ENCODE results near the gene STK4.

The STK4 gene

DNA sequence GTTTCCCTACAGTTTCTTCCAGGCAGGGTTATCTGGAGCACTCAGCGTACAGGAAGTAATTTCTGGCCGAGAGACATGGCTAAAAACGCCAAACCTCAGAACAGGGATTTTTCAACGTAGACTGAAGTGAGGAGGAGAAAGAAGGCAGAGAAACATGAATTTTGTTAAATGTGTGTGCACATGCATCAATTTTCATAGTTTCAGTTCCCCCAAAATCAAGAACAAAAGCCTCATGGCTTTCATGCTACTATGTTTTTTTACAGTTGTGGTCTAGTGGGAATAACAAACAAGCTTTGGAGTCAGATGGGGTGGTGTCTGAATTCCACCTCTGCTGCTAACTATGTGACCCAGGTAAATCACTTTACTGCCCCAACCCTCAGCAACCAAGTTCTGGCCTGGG lies 11.0 kb upstream of the STK4 start:
- no peak for DNase-seq

DNA sequence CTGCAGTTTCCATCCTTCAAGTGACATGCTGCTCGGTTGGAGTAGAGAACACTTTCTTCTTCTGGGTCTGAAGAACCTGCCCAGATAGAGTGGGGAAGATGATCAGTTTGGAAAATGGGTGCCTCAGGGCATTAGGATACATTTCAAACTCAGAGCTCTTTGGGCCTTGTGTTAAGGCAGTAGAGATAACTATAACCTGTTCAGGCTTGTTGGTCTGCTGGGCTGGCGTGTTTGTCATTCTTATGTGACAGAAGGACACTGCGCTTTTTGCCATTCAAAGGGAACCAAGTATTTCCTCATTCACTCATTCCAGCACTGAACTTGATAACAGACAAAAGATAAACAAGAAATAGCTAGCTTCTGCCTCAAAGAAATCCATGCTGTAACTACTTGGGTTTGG lies 9.9 kb upstream of the STK4 start:
- no peak for DNase-seq

DNA sequence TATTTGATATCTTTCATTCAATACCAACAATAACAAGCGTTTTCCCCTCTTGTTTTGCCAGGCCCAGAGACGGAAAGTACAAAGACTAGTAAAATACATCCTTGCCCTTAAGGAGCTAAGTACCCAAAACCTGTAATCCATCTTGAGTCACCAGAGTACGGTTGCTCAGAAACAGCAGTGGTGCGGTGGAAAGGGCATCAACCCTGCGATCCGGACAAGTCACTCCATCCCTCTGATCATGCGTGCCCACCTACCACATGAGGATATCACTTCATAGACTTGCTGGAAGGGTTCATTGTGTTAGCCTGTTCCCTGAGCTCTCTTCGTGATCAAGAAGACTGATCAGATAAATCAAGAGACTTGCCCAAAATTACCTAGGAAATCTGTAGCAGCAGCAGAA lies 8.0 kb upstream of the STK4 start:
- DNase-seq, result no peak

- peak; percentile 32 for DNase-seq
Observed at GRCh38 chr20:44959082-44959637, 7.2 kb upstream of the STK4 start.

GRCh38 chr20:44959638-44960102 lies 6.6 kb upstream of the STK4 start:
- DNase-seq, result peak; percentile 83

DNA sequence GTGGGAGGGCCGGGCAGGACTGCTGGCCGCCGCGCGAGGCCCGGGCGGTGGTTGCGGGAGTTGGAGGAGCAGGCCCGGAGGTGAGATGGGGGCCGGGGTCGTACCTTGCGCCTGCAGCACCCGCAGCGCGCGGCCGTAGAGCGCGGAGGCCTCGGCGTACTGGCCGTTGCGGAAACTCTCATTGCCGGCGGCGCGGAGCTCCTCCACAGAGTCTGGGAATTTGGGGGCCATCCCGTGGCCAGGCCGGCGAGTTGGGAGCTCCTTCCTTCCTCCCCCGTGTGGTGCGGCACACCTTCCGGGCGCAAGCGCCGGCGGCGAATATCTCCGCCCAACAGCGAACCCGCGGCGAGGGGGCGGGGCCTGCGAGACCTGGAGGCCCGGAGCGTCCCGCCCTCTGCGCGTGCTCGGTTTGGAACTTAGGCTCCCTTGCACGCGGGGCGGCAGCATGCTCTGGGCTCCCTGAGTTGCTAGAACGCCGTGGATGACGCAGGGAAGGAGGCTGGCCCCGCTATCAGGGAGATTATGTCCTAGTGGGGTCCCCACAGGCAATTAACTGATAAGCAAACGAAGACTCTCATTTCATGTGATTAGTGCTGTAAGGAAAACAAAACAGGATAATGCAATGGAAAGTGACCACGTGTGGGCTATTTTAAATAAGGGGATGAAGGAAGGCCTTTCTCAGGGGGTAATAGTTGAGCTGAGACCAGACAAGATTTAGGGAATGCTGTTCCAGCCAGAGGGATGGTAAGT lies 6.0 kb upstream of the STK4 start, which contains the start of gene TOMM34:
TOMM34 (minus strand) TSS at position 295 of the 750 bp plus-strand sequence; CDS start at position 231, 64 bp downstream.
- DNase-seq, result peak; percentile 98

DNA sequence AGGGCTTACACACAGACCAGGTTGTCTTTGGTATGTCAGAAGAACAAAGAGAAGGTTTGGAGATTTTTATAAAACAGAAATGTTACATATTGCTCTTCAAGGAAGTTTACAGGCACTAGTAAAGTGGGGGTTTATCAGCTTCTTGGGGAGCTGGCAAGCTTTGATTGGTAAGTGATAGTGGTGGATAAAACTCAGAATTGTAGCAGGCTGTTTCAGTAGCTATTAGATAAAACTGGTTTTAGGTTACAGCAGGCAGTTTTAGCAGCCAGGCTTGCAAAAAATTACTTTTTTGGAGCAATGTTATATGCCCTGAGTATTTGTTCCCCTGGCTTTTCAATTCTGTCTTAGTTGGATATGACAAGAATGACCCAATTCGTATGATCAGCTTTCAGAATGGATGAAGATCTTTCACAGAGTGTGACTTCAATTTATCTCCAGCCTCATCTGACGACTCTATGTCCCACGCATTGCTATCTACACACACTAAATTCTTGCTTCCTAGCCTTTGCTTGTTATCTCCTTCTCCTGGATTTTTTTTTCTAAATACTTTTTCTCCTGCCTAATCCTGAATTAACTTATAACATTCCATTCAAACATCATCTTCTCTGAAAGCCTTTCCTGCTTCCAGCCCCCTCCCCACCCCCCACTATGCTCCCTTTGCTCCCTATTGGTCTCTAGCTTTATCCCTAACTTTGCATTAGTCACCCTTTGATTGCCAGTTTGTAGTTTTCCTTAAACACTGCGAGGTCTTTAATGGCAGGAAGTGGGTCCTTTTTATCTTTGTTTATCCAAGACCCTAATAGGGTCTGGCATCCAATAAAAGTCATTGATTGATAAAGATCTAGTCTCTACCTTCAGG lies 5.1 kb upstream of the STK4 start:
- no peak for DNase-seq

DNA sequence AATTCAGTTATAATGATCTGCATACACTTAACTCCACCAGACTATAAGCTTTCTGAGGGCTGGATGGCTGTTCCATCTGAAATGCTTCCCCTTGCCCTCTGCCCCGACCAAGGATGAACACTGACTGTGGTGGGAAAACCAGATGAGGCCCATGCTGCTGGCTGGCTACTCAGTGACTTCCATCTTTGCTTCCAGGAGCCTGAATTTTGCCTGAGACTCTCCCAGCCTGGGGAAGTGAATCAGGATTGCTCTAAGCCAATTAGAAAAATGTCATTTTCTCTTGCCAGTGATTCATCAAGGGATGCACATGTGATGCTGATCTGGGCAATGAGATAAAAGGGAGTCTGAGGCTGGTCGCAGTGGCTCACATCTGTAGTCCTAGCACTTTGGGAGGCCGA lies 4.4 kb upstream of the STK4 start:
- no peak for DNase-seq

DNA sequence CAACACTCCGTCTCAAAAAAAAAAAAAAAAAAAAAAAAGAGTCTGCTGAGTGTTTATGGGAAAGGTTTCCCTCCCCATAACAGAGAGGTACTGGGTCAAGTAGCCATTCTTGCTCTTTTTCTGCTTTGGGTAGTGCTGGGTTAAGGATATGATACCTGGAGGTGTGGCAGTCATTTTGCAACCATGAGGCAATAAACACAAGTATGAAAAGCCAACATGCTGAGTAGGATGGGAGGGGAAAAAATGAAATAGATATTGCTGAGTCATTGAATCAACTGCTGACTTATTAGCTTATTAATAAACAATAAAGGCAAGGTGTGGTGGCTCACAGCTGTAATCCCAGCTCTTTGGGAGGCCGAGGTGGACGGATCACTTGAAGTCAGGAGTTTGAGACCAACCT lies 3.8 kb upstream of the STK4 start:
- no peak for DNase-seq

DNA sequence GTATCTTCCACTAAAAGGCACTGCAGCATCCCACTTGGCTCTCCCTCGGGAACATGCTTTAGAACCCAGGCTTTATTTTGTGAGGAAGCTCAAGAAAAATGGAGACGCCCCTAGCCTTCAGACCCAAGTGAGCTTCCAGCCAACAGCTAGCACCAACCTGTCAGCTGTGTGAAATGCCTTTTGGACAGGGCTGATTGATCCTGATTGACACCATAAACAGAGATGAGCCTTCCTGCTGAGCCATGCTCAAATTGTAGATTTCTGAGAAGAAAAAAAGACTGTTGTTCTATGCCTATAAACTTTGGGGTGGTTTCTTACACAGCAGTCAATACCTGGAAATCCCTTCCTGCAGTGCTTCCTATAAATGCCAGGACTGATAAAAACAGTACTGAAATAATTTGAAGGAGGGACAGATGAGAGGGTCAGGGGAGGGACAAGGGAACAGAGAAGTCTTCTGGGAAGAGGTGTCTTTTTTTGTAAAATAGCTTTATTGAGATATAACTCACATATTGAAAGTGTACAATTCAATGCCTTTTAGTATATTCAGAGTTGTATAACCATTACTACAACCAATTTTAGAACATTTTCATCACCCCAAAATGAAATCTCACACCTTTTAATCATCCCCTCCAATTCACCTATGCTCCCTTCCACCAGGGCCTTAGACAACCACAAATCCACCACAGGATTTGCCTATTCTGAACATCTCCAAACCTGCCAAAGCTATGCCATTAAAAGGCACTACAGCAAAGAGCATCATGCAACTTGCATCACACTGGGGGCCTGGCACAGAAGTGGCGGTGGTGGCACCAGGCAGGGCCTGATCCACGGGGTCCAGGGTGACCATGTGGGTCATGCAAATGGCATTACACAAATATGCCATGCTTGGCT lies 2.7 kb upstream of the STK4 start:
- no peak for DNase-seq

DNA sequence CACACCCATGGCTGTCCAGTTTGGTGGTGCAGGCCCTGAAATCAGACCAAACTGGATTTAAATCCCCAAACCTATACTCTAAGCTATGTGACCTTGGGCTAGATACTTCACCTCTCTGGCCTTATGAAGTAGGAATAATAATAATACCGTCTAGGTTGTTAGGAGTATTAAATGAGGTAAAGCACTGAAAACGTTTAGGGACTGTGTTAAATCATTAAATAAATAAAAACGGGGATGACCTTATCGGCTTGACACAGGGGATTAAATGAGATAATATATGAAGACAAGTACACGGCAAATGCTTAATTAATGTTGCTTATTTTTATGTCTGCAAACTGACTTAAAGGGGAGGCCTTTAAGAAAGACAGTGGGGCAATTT lies 672 bp upstream of the STK4 start:
- DNase-seq, result no peak

DNA sequence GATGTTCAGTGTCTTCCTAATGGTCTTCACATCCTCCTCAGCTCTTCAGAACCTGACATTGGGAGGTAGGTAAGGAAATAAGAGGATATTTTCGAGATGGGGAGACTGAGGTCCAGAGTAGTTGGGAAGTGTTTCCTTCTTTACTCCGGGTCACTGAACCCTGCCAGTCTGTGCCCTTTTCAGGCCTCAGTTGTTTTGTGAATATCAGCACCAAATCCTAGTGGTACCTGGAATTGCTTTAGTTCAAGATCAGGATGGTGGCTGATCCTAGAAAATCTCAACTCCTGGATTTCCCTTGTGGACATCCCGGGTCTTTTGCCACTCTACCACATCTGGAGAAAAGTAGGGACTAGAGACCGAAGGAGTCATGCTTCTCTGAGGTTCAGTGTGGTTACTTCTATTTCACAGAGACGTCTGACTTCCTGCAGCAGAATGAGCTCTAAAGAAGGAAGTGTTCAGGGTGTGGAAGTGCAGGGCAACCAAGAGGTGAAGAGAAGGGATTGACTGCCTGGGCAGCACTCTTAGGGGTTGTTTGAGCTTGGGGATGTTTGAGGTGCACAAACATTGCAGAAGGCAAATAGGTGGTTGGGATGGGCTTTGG lies 995 bp downstream of the STK4 start:
- DNase-seq, result peak; percentile 30

GRCh38 chr20:44969300-44969894 lies 3.1 kb downstream of the STK4 start:
- DNase-seq, result peak; percentile 40

- DNase-seq, result no peak
Observed at GRCh38 chr20:44970243-44970757, 4.0 kb downstream of the STK4 start.

DNA sequence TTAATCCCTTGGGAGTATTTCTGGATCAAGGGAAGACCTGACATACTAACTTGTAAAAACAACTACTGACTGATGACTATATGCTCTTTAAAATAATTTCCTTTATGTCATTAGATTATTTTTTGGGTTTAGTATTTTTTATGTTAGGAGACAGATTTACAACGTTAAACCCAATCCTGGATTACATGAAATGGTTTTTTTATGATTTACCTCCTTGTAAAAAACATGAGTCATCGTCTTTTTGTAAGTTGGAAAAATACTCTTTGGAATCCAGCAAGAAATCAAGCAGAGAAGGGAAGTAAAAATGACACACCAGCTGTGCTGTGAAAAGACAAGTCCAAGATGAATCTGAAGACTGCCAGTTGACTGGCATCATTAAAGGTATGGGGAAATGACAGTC lies 6.7 kb downstream of the STK4 start:
- no peak for DNase-seq

- no peak for DNase-seq
Observed at GRCh38 chr20:44976698-44977097, 10.4 kb downstream of the STK4 start.

DNA sequence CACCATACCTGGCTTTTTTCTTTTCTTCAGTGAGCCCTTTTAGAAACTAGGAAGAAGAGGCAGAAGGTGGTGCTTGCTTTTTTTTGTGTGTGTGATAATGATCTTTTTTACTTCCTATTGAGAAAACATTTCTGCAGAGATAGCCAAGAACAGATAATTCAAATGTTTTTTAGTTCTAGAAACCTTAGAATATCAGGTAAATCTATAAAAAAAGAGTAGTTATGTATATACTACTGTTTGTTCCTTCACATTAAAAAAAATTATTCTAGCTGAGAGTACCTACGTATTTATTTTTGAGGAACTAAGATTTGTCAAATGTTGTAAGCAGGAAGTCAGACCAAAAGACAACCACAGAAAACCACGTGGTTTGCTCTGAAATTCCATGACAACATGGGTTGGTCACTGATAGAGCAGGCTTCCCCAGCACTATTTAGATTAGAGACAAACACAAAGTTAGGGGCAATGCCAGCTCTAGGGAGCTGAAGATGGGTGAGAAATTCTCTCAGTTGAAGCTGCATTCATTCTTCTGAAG lies 12.8 kb downstream of the STK4 start:
- peak; percentile 53 for DNase-seq

DNA sequence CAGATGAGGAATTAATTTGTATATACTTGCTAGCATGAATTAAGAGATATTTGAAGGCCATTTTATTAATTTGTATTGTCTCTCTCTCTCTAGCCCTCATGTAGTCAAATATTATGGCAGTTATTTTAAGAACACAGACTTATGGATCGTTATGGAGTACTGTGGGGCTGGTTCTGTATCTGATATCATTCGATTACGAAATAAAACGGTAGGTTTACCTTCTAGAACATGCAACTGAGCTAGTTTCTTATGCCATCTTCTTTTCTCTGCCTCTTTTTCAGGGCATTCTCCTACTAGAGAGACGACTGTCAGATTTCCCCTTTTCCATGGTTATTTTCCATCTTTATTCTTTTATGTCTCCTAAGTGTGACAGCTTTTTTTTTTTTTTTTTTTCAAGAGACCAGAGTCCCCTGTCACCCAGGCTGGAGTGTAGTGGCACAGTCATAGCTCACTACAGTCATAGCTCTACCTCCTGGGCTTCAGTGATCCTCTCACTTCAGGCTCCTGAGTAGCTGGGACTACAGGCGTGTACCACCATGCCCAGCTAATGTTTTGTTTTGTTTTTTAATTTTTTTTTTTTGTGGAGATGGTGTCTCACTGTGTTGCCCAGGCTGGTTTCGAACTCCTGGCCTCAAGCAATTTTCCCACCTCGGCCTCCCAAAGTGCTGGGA lies 15.6 kb downstream of the STK4 start:
- peak; percentile 21 for DNase-seq

- no peak for DNase-seq
Observed at GRCh38 chr20:44983093-44983674, 16.9 kb downstream of the STK4 start.

GRCh38 chr20:44988631-44989171 lies 22.4 kb downstream of the STK4 start:
- DNase-seq, result no peak

Data from activated CD4-positive, alpha-beta T cell treated with anti-CD3 and anti-CD28 coated beads for 48 hours (primary cell).